Neural cell (in vitro differentiated cells): ENCODE data around the gene DDX1.

Experiments
- CTCF ChIP-seq: fragments of 450-650 bp; IDR thresholded peaks from 2 replicates; pipeline ENCODE4 v1.5.1; 2014; ENCODE audit warnings: antibody characterized with exemption, mild to moderate bottlenecking, moderate library complexity; ENCODE audit not compliant: poor library complexity, severe bottlenecking
- EZH2 ChIP-seq: fragments of 200-600, 300-800 bp; shearing (Covaris generic), sonication (generic); IDR thresholded peaks from 2 replicates; pipeline ENCODE4 v1.6.1; 2014; ENCODE audit warnings: antibody characterized with exemption, low read length, borderline replicate concordance, mild to moderate bottlenecking; ENCODE audit not compliant: insufficient read depth, poor library complexity, severe bottlenecking
- POLR2AphosphoS5 ChIP-seq: IDR thresholded peaks from 2 replicates; pipeline ENCODE4 v1.6.1; 2012
- RAD21 ChIP-seq: fragments of 450-650 bp; conservative IDR thresholded peaks from 2 replicates; pipeline ENCODE4 v1.6.1; 2014; ENCODE audit warnings: antibody characterized with exemption, mild to moderate bottlenecking, moderate library complexity
- REST ChIP-seq: IDR thresholded peaks from 2 replicates; pipeline ENCODE4 v1.6.1; 2012; ENCODE audit warnings: borderline replicate concordance
- SMC3 ChIP-seq: fragments of 450-650 bp; conservative IDR thresholded peaks from 2 replicates; pipeline ENCODE4 v1.6.1; 2014; ENCODE audit warnings: antibody characterized with exemption, mild to moderate bottlenecking, moderate library complexity; ENCODE audit not compliant: poor library complexity
- TAF1 ChIP-seq: IDR thresholded peaks from 2 replicates; pipeline ENCODE4 v1.6.1; 2012; ENCODE audit warnings: low read depth

GRCh38 chr2:15579641-15580040 lies 12.0 kb upstream of the DDX1 start:
- TF ChIP-seq TAF1: no peak
- TF ChIP-seq REST: no peak
- TF ChIP-seq POLR2AphosphoS5: no peak
- TF ChIP-seq SMC3: no peak
- no peak for TF ChIP-seq CTCF
- TF ChIP-seq EZH2: no peak
- TF ChIP-seq RAD21: no peak
